K562 (cell line): ENCODE data around the gene PRTFDC1. TPM values are rescaled to one million over a fixed set of nuclear protein-coding genes. Genes with fewer than 3 reads are reported as not detected.

Source experiments
- DLX4 ChIP-seq: fragments of 250-450 bp; sonication (Bioruptor Pico); IDR thresholded peaks from 2 replicates; pipeline ENCODE4 v1.6.1; 2021; ENCODE audit warnings: mild to moderate bottlenecking
- HDAC3 ChIP-seq: fragments of 450-650 bp; IDR thresholded peaks from 2 replicates; pipeline ENCODE4 v1.6.1; 2018; ENCODE audit warnings: borderline replicate concordance, mild to moderate bottlenecking, moderate library complexity; ENCODE audit not compliant: partially characterized antibody
- PCBP2 ChIP-seq: fragments of 200-400 bp; formaldehyde crosslinking; IDR thresholded peaks from 2 replicates; pipeline ENCODE4 v1.6.1; 2018; ENCODE audit warnings: low read length, low read depth, mild to moderate bottlenecking, moderate library complexity; ENCODE audit not compliant: poor library complexity, severe bottlenecking
- PHF8 ChIP-seq: fragments of 200-600 bp; sonication (generic); IDR thresholded peaks from 2 replicates; pipeline ENCODE4 v1.6.1; 2012; ENCODE audit warnings: mixed run types, mild to moderate bottlenecking, inconsistent platforms, low read length, moderate library complexity, borderline replicate concordance
- RB1 ChIP-seq: fragments of 450-650 bp; IDR thresholded peaks from 2 replicates; pipeline ENCODE4 v1.6.1; 2017; ENCODE audit warnings: low read depth, mild to moderate bottlenecking
- RBM15 ChIP-seq: fragments of 200-400 bp; formaldehyde crosslinking; IDR thresholded peaks from 2 replicates; pipeline ENCODE4 v1.6.1; 2018; ENCODE audit warnings: mild to moderate bottlenecking, low read length, moderate library complexity; ENCODE audit not compliant: insufficient read depth
- ZC3H11A ChIP-seq: IDR thresholded peaks from 2 replicates; pipeline ENCODE4 v1.6.1; 2012; ENCODE audit warnings: low read depth, low read length, improper control_type of control experiment
- polyA plus RNA-seq, 8 experiments: library from polyadenylated mRNA; depleted of rRNA in 4 of 8; stranded (reverse) in 5 of 8; unstranded in 3 of 8; fragments of >200 nt; fragmentation: Nextera tagmentation in 2 of 8; fragmentation: Illumina TruSeq in 1 of 8; extraction: Ambion mirVana in 2 of 8; extraction: Trizol in 1 of 8; gene quantifications; 2 replicates each; pipeline versions ENCODE4 v1.2.1 to v1.2.3, GENCODE V29; 2011 to 2014; ENCODE audit warnings: inconsistent platforms in 1 of 8, missing spikeins in 1 of 8
- total RNA-seq, 7 experiments: library from RNA; depleted of rRNA in 6 of 7; stranded (reverse); fragments of >200 nt in 6 of 7; fragmentation: Illumina TruSeq in 2 of 7; extraction: Trizol in 2 of 7; gene quantifications; 2 replicates each; pipeline versions ENCODE4 v1.2.1 to v1.2.3, GENCODE V29; 2011 to 2021; ENCODE audit warnings: low replicate concordance in 1 of 7
- TF ChIP-seq, protein P1 (sequence below): sonication (generic); formaldehyde crosslinking; IDR thresholded peaks from 2 replicates; pipeline ENCODE4 v1.8.0; 2023; ENCODE audit warnings: missing genetic modification reagents, mild to moderate bottlenecking, borderline replicate concordance
- TF ChIP-seq, protein P2 (sequence below): fragments of 200-800 bp; sonication (Bioruptor generic); IDR thresholded peaks from 2 replicates; pipeline ENCODE4 v1.6.1; 2016; ENCODE audit warnings: missing genetic modification characterization, missing compliant biosample characterization

Gene PRTFDC1
- total and polyA plus RNA-seq, 9 of the 15 experiments (the other 6 are each of a cell fraction or from before 2014, with no cell fraction given): 7.0 to 27.6 (median 10.0) TPM

DNA sequence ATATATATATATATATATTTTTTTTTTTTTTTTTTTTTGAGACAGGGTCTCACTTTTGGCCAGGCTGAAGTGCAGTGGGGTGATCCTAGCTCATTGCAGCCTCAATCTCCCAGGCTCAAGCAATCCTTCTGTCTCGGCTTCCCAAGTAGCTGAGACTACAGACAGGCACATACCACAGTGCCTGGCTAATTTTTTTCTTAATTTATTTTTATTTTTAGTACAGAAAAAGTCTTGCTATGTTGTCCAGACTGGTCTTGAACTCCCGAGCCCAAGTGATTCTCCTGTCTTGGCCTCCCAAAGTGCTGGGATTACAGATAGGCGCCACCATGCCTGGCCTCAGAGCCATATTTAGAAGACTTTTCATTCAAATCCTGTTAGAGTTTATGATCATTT lies 79.6 kb downstream of the PRTFDC1 start (continued):
- TF ChIP-seq, protein P1, sequence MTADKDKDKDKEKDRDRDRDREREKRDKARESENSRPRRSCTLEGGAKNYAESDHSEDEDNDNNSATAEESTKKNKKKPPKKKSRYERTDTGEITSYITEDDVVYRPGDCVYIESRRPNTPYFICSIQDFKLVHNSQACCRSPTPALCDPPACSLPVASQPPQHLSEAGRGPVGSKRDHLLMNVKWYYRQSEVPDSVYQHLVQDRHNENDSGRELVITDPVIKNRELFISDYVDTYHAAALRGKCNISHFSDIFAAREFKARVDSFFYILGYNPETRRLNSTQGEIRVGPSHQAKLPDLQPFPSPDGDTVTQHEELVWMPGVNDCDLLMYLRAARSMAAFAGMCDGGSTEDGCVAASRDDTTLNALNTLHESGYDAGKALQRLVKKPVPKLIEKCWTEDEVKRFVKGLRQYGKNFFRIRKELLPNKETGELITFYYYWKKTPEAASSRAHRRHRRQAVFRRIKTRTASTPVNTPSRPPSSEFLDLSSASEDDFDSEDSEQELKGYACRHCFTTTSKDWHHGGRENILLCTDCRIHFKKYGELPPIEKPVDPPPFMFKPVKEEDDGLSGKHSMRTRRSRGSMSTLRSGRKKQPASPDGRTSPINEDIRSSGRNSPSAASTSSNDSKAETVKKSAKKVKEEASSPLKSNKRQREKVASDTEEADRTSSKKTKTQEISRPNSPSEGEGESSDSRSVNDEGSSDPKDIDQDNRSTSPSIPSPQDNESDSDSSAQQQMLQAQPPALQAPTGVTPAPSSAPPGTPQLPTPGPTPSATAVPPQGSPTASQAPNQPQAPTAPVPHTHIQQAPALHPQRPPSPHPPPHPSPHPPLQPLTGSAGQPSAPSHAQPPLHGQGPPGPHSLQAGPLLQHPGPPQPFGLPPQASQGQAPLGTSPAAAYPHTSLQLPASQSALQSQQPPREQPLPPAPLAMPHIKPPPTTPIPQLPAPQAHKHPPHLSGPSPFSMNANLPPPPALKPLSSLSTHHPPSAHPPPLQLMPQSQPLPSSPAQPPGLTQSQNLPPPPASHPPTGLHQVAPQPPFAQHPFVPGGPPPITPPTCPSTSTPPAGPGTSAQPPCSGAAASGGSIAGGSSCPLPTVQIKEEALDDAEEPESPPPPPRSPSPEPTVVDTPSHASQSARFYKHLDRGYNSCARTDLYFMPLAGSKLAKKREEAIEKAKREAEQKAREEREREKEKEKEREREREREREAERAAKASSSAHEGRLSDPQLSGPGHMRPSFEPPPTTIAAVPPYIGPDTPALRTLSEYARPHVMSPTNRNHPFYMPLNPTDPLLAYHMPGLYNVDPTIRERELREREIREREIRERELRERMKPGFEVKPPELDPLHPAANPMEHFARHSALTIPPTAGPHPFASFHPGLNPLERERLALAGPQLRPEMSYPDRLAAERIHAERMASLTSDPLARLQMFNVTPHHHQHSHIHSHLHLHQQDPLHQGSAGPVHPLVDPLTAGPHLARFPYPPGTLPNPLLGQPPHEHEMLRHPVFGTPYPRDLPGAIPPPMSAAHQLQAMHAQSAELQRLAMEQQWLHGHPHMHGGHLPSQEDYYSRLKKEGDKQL: no peak
- TF ChIP-seq PCBP2 (no peak), RB1 (no peak), DLX4 (no peak), PHF8 (no peak), ZC3H11A (no peak), HDAC3 (no peak), RBM15 (no peak)
- TF ChIP-seq, protein P2, sequence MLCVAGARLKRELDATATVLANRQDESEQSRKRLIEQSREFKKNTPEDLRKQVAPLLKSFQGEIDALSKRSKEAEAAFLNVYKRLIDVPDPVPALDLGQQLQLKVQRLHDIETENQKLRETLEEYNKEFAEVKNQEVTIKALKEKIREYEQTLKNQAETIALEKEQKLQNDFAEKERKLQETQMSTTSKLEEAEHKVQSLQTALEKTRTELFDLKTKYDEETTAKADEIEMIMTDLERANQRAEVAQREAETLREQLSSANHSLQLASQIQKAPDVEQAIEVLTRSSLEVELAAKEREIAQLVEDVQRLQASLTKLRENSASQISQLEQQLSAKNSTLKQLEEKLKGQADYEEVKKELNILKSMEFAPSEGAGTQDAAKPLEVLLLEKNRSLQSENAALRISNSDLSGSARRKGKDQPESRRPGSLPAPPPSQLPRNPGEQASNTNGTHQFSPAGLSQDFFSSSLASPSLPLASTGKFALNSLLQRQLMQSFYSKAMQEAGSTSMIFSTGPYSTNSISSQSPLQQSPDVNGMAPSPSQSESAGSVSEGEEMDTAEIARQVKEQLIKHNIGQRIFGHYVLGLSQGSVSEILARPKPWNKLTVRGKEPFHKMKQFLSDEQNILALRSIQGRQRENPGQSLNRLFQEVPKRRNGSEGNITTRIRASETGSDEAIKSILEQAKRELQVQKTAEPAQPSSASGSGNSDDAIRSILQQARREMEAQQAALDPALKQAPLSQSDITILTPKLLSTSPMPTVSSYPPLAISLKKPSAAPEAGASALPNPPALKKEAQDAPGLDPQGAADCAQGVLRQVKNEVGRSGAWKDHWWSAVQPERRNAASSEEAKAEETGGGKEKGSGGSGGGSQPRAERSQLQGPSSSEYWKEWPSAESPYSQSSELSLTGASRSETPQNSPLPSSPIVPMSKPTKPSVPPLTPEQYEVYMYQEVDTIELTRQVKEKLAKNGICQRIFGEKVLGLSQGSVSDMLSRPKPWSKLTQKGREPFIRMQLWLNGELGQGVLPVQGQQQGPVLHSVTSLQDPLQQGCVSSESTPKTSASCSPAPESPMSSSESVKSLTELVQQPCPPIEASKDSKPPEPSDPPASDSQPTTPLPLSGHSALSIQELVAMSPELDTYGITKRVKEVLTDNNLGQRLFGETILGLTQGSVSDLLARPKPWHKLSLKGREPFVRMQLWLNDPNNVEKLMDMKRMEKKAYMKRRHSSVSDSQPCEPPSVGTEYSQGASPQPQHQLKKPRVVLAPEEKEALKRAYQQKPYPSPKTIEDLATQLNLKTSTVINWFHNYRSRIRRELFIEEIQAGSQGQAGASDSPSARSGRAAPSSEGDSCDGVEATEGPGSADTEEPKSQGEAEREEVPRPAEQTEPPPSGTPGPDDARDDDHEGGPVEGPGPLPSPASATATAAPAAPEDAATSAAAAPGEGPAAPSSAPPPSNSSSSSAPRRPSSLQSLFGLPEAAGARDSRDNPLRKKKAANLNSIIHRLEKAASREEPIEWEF (CRISPR knock-in tag): no peak
